ENCODE measurements around the gene OPN4.

OPN4 gene

DNA sequence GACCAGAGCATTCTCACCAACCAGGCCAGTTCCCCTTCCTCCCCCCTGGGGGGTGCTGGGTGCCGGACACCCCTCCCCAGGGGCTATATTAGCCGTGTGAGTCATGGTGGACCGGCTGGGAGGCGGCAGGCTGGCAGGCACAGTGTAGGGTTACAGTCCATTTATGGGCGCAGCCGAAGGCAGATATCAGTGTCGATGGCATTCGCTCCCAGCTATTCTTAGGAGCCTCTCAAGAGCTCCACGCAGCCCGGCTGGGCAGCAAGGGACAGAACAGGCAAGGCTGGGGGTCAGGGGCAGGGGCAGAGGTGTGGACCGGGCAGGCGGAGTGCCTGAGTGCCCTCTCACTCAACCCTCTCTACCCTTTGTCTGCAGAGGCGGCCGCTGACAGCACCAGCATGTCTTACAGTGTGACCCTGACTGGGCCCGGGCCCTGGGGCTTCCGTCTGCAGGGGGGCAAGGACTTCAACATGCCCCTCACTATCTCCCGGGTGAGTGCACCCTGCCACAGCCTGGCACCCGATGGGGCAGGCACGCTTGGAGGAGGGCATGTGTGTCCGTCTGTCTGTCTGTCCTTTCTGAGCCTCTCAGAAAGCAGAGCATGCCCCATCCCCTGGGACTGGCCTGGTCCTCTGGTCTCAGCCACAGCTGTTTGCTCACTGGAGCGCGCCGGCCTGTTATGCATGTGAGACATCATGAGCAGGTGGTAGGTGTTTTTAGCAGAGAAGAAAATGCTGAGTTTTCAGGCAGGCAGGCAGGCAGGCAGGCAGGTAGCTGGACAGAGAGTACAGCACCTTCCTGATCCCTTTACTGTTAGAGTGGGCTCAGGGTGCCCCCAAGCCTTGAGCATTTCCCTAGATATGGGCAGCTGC lies 14.2 kb downstream of the OPN4 start, which contains the start of gene LDB3:
LDB3 (plus strand) TSS at position 215 of the 869 bp plus-strand sequence; CDS start at position 396, 181 bp downstream.
- no peak for TF ChIP-seq CTCF (IDR thresholded peaks at IDR 0.05; ENCODE audit: low read depth, low read length)
- H3K4me3 ChIP-seq (ENCODE audit: low read depth, low read length): 0 out of 2 replicates have a peak within 1 kb of the TSS, but pooled peaks have one; percentile 18

- H3K4me3 ChIP-seq (ENCODE audit: low read depth, low read length): no peak overlapping the region
- TF ChIP-seq CTCF (IDR thresholded peaks at IDR 0.05; ENCODE audit: low read depth, low read length): no peak
Observed at GRCh38 chr10:86670290-86670811, 16.0 kb downstream of the OPN4 start.

DNA sequence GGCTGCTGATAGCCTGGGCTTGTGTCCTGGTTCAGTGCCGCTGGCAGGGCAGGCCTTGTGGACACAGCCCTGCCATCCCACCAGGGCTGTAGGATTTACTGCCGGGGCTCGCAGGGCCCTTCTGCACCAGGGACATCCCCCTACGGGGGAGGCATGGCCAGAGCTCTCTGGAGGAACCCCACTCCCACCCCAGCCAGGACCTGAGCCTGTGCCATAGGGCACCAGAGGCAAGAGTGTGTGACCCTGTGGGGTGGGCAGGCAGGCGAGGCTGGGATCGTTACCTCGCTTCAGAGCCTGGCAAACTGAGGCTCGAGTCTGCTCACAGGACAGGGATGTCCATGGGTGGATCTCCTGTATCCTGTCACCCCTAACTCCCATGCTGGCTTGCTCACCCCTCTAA lies 16.5 kb downstream of the OPN4 start:
- TF ChIP-seq CTCF (IDR thresholded peaks at IDR 0.05; ENCODE audit: low read depth, low read length): no peak
- no peak overlapping the region for H3K4me3 ChIP-seq (ENCODE audit: low read depth, low read length)

DNA sequence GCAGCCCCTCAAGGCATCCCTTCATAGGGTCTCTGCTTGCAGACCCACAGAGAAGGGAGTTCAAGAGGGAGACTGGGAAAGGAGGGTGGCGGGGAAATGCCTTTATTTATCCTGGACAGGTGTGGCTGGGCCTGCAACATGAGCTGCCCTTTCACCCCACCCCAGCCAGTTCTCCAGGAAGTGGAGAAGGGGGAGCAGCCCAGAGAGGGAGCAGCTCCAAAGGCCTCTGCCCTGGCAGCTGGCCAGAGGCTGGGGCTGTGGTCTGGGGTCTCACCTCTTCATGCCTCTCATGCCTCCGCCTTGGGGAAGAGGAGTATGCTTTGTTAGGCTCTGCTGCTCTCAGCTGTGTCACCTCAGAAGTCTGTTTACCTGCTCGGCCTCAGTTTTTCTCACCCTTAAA lies 17.1 kb downstream of the OPN4 start:
- TF ChIP-seq CTCF (IDR thresholded peaks at IDR 0.05; ENCODE audit: low read depth, low read length): no peak
- H3K4me3 ChIP-seq (ENCODE audit: low read depth, low read length): no peak overlapping the region

- TF ChIP-seq CTCF (IDR thresholded peaks at IDR 0.05; ENCODE audit: low read depth, low read length): no peak
- H3K4me3 ChIP-seq (ENCODE audit: low read depth, low read length): no peak overlapping the region
Observed at GRCh38 chr10:86671985-86672710, 17.8 kb downstream of the OPN4 start.

DNA sequence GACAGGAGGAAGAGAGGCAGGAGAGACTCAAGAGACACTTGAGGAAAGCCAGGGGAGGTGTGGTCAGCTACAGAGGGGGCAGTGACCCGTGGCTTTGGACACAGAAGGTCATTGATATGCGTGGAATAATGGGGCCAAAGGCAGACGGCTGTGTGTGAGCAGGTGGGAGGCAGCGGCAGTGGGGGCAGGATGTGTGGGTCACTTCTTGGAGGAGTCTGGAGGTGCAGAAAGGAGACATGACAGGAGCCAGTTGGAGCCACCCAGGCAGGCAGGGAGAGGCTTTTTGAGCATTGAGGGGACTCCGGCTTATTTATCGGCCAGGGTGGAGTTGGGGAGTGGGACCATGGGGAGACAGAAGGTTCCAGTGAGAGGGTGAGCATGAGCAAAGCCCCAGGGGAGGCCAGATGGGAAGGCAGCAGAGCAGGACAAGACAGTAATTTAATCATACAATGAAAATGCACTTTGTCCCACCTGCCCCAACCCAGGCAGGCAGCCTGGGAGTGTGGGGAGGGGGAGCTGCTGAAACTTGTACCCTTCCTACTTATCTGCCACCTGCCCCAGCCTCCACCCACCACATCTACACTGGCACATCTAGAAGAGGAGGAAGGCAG lies 19.0 kb downstream of the OPN4 start:
- TF ChIP-seq CTCF (IDR thresholded peaks at IDR 0.05; ENCODE audit: low read depth, low read length): no peak

More for the DNA sequence above, 19.0 kb downstream of the OPN4 start:
- no peak overlapping the region for H3K4me3 ChIP-seq (ENCODE audit: low read depth, low read length)
